ENCODE data around the gene SERAC1.
"Not testable (repeated sequence)": the region's sequence is repeated elsewhere in the genome, so short reads cannot be mapped to it uniquely, and the experiment has no call there.

The SERAC1 gene

GRCh38 chr6:158174514-158174913 lies 6.5 kb upstream of the SERAC1 start:
- DNase-seq (ENCODE audit: low spot score), result no peak

GRCh38 chr6:158174024-158174423 lies 6.0 kb upstream of the SERAC1 start:
- DNase-seq (ENCODE audit: low spot score), result no peak

- DNase-seq (ENCODE audit: low spot score), result no peak
Measured at GRCh38 chr6:158172001-158172400, 3.9 kb upstream of the SERAC1 start.

GRCh38 chr6:158170656-158171081 lies 2.6 kb upstream of the SERAC1 start:
- DNase-seq (ENCODE audit: low spot score), result peak; percentile 56

- not testable (repeated sequence) for DNase-seq (ENCODE audit: low spot score)
Measured at GRCh38 chr6:158169634-158170033, 1.6 kb upstream of the SERAC1 start.

GRCh38 chr6:158165919-158166416 lies 2.1 kb downstream of the SERAC1 start:
- DNase-seq (ENCODE audit: low spot score), result no peak

- DNase-seq (ENCODE audit: low spot score), result no peak
Measured at GRCh38 chr6:158164579-158165170, 3.4 kb downstream of the SERAC1 start.

- no peak for DNase-seq (ENCODE audit: low spot score)
Measured at GRCh38 chr6:158161566-158162254, 6.4 kb downstream of the SERAC1 start.

GRCh38 chr6:158160932-158161539 lies 7.0 kb downstream of the SERAC1 start:
- no peak for DNase-seq (ENCODE audit: low spot score)

- no peak for DNase-seq (ENCODE audit: low spot score)
Measured at GRCh38 chr6:158158748-158159147, 9.3 kb downstream of the SERAC1 start.

- DNase-seq (ENCODE audit: low spot score), result no peak
Measured at GRCh38 chr6:158158123-158158522, 9.9 kb downstream of the SERAC1 start.

- DNase-seq (ENCODE audit: low spot score), result no peak
Measured at GRCh38 chr6:158157064-158157764, 10.8 kb downstream of the SERAC1 start.

- no peak for DNase-seq (ENCODE audit: low spot score)
Measured at GRCh38 chr6:158154816-158155215, 13.2 kb downstream of the SERAC1 start.

- DNase-seq (ENCODE audit: low spot score), result no peak
Measured at GRCh38 chr6:158153576-158153975, 14.5 kb downstream of the SERAC1 start.

GRCh38 chr6:158152659-158153058 lies 15.4 kb downstream of the SERAC1 start:
- DNase-seq (ENCODE audit: low spot score), result no peak

GRCh38 chr6:158152025-158152424 lies 16.0 kb downstream of the SERAC1 start:
- not testable (repeated sequence) for DNase-seq (ENCODE audit: low spot score)

- DNase-seq (ENCODE audit: low spot score), result no peak
Measured at GRCh38 chr6:158150701-158151100, 17.4 kb downstream of the SERAC1 start.

- DNase-seq (ENCODE audit: low spot score), result no peak
Measured at GRCh38 chr6:158149641-158150040, 18.4 kb downstream of the SERAC1 start.

- peak; percentile 34 for DNase-seq (ENCODE audit: low spot score)
Measured at GRCh38 chr6:158143700-158144099, 24.4 kb downstream of the SERAC1 start.

- no peak for DNase-seq (ENCODE audit: low spot score)
Measured at GRCh38 chr6:158142789-158143188, 25.3 kb downstream of the SERAC1 start.

GRCh38 chr6:158131926-158132325 lies 36.1 kb downstream of the SERAC1 start:
- DNase-seq (ENCODE audit: low spot score), result no peak

GRCh38 chr6:158125271-158125670 lies 42.8 kb downstream of the SERAC1 start:
- DNase-seq (ENCODE audit: low spot score), result no peak

- no peak for DNase-seq (ENCODE audit: low spot score)
Measured at GRCh38 chr6:158124288-158124687, 43.8 kb downstream of the SERAC1 start.

All from pons (tissue), 1 donor.